MG63 (cell line): ENCODE measurements around the gene MCOLN3. TPM values are rescaled to one million over a fixed set of nuclear protein-coding genes. Genes with fewer than 3 reads are reported as not detected.

Experiments
- DNase-seq: peaks from one replicate; pipeline ENCODE4 v3.0.0-alpha.2; 2020
- H3K27me3 ChIP-seq: fragments of 250-450 bp; sonication (Bioruptor Pico); 2 replicates; pipeline ENCODE4 v1.5.1; 2020; ENCODE audit warnings: mild to moderate bottlenecking, moderate library complexity
- H3K36me3 ChIP-seq: fragments of 250-450 bp; sonication (Bioruptor Pico); 2 replicates; pipeline ENCODE4 v1.5.1; 2020; ENCODE audit warnings: mild to moderate bottlenecking, moderate library complexity
- H3K4me3 ChIP-seq: fragments of 250-450 bp; sonication (Bioruptor Pico); 2 replicates; pipeline ENCODE4 v1.5.1; 2020; ENCODE audit warnings: mild to moderate bottlenecking, moderate library complexity
- H3K9me3 ChIP-seq: fragments of 250-450 bp; sonication (Bioruptor Pico); 2 replicates; pipeline ENCODE4 v1.5.1; 2020; ENCODE audit warnings: mild to moderate bottlenecking, moderate library complexity
- total RNA-seq: library from RNA; depleted of rRNA; stranded (reverse); fragments of >200 nt; shearing (Covaris generic); gene quantifications from 2 replicates; pipeline ENCODE4 v1.2.3, GENCODE V29; 2014; ENCODE audit warnings: low replicate concordance; rRNA removed

Gene MCOLN3
- total RNA-seq, 1 experiment from 2014 or later: 0.82 TPM

- no peaks in the 10 kb centered on the region for H3K36me3 ChIP-seq
- H3K4me3 ChIP-seq: no peak overlapping the region
- no peaks in the 10 kb centered on the region; the same call in 1 of the 2 replicates for H3K9me3 ChIP-seq
- no peak for DNase-seq
- no peaks in the 10 kb centered on the region for H3K27me3 ChIP-seq
Observed at GRCh38 chr1:84971957-84972356, 76.3 kb downstream of the MCOLN3 start.

GRCh38 chr1:84969489-84970250, 78.6 kb downstream of the MCOLN3 start:
- no peaks in the 10 kb centered on the region for H3K27me3 ChIP-seq
- DNase-seq: no peak
- H3K4me3 ChIP-seq: no peak overlapping the region
- H3K9me3 ChIP-seq: no peaks in the 10 kb centered on the region
- H3K36me3 ChIP-seq: no peaks in the 10 kb centered on the region

GRCh38 chr1:84968865-84969264, 79.4 kb downstream of the MCOLN3 start:
- Histone ChIP-seq H3K27me3 (no peaks in the 10 kb centered on the region), H3K36me3 (no peaks in the 10 kb centered on the region), H3K9me3 (no peaks in the 10 kb centered on the region), H3K4me3 (no peak overlapping the region)
- no peak for DNase-seq

- H3K27me3 ChIP-seq: no peaks in the 10 kb centered on the region
- H3K9me3 ChIP-seq: no peaks in the 10 kb centered on the region
- H3K4me3 ChIP-seq: no peak overlapping the region
- DNase-seq: no peak
- H3K36me3 ChIP-seq: no peaks in the 10 kb centered on the region
Observed at GRCh38 chr1:84968101-84968500, 80.2 kb downstream of the MCOLN3 start.

Other genes starting within 250 kb of the MCOLN3 start
- gene LPAR3, start 155.3 kb downstream of the MCOLN3 start, total RNA-seq: 0.07 and 7.3 TPM in 2 replicates
- 2.8 and 5.6 TPM in 2 replicates for gene MCOLN2, start 51.4 kb downstream of the MCOLN3 start, total RNA-seq
- 1.3 and 2.8 TPM in 2 replicates for gene SYDE2, start 152.5 kb upstream of the MCOLN3 start, total RNA-seq
- 16.4 and 19.8 TPM in 2 replicates for gene C1orf52, start 211.2 kb upstream of the MCOLN3 start, total RNA-seq
- gene BCL10, start 228.1 kb upstream of the MCOLN3 start, total RNA-seq: 11.3 and 24.9 TPM in 2 replicates